ENCODE results near the gene CREBRF.

Gene CREBRF

DNA sequence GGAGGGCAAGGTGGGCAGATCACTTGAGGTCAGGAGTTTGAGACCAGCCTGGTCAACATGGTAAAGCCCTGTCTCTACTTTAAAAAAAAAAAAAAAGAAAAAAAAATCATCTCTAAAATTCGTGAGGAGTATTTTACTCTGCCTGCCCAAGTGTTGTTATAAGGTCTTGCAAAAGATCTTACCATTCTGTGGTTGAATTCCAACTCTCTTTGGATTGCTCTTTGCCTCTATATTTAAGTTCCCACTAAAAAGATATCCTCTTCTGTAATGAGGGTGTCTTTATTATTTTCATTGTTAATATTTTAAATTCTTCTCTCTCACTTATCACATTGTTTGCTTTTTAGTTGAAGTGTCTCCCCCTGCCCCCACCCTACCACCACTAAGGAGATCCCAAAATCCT, 33.4 kb downstream of the CREBRF start:
- Histone ChIP-seq H3K79me2 (ENCODE audit: control insufficient read depth, insufficient read depth, low read length, unreplicated experiment) (no peaks in the 10 kb centered on the region), H3K4me3 (ENCODE audit: low read depth, low read length) (no peak overlapping the region), H3K27me3 (ENCODE audit: insufficient read depth, low read length) (no peaks in the 10 kb centered on the region), H3K36me3 (ENCODE audit: insufficient read depth, low read length) (peaks cover 3% of the 10 kb centered on the region; the same call in 1 of the 2 replicates), H3K27ac (ENCODE audit: low read depth, low read length) (no peak overlapping the region), H2AFZ (ENCODE audit: low read length, unreplicated experiment) (no peak overlapping the region), H3K4me1 (ENCODE audit: control insufficient read depth, insufficient read depth, low read length, unreplicated experiment) (peaks cover 13% of the 10 kb centered on the region)

DNA sequence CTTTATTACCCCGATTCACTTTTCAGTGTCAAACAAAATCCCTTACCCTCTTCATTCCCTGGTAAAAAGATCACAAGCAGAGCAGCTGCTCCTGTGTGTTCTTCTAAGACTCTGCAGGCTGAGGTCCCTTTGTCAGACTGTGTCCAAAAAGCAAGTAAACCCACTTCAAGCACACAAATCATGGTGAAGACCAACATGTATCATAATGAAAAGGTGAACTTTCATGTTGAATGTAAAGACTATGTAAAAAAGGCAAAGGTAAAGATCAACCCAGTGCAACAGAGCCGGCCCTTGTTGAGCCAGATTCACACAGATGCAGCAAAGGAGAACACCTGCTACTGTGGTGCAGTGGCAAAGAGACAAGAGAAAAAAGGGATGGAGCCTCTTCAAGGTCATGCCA, 34.5 kb downstream of the CREBRF start:
- Histone ChIP-seq H3K27ac (ENCODE audit: low read depth, low read length) (no peak overlapping the region), H3K36me3 (ENCODE audit: insufficient read depth, low read length) (peaks cover 3% of the 10 kb centered on the region; the same call in 1 of the 2 replicates), H3K4me3 (ENCODE audit: low read depth, low read length) (no peak overlapping the region)

DNA sequence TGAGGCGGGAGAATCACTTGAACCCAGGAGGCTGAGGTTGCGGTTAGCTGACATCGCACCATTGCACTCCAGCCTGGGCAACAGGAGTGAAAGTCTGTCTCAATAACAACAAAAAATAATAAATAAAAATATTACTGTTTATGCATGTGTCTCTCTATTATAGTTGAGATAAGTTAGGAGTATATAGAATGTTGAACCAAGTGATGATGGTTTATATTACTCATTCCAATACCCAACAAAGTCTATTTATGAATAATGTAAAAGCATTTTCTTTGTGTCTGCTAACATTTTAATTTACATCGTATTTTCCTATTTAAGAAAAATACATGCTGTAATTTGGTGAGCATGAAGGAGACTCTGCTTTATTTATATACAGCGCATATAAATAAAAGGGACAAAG, 35.8 kb downstream of the CREBRF start:
- H3K4me3 ChIP-seq (ENCODE audit: low read depth, low read length), result no peak overlapping the region
- H3K79me2 ChIP-seq (ENCODE audit: control insufficient read depth, insufficient read depth, low read length, unreplicated experiment), result no peaks in the 10 kb centered on the region
- H3K27ac ChIP-seq (ENCODE audit: low read depth, low read length), result no peak overlapping the region

More for the DNA sequence above, 34.5 kb downstream of the CREBRF start:
- no peaks in the 10 kb centered on the region for H3K27me3 ChIP-seq (ENCODE audit: insufficient read depth, low read length)
- H2AFZ ChIP-seq (ENCODE audit: low read length, unreplicated experiment), result no peak overlapping the region
- peaks cover 14% of the 10 kb centered on the region for H3K4me1 ChIP-seq (ENCODE audit: control insufficient read depth, insufficient read depth, low read length, unreplicated experiment)
- H3K79me2 ChIP-seq (ENCODE audit: control insufficient read depth, insufficient read depth, low read length, unreplicated experiment), result no peaks in the 10 kb centered on the region

DNA sequence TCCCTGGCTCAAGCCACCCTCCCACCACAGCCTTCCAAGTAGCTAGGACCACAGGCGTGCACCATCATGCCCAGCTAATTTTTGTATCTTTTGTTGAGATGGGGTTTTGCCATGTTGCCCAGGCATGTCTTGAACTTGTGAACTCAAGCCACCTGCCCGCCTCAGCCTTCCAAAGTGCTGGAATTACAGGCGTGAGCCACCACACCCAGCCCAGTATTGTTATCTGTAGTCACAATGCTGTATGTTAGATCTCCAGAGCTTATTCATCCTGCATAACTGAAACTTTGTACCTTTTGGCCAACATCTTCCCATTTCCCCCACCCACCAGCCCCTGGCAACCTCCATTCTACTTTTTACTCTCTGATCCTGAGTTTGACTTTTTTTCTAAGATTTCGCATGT, 37.5 kb downstream of the CREBRF start:
- Histone ChIP-seq H3K4me3 (ENCODE audit: low read depth, low read length) (peak overlapping the region; percentile 44; the same call in 1 of the 2 replicates), H3K27ac (ENCODE audit: low read depth, low read length) (peak overlapping the region; percentile 66), H3K4me1 (ENCODE audit: control insufficient read depth, insufficient read depth, low read length, unreplicated experiment) (peaks cover 14% of the 10 kb centered on the region), H3K27me3 (ENCODE audit: insufficient read depth, low read length) (no peaks in the 10 kb centered on the region), H3K36me3 (ENCODE audit: insufficient read depth, low read length) (no peaks in the 10 kb centered on the region), H3K79me2 (ENCODE audit: control insufficient read depth, insufficient read depth, low read length, unreplicated experiment) (no peaks in the 10 kb centered on the region), H2AFZ (ENCODE audit: low read length, unreplicated experiment) (peak overlapping the region; percentile 30)

More for the DNA sequence above, 35.8 kb downstream of the CREBRF start:
- H3K36me3 ChIP-seq (ENCODE audit: insufficient read depth, low read length), result no peaks in the 10 kb centered on the region
- H2AFZ ChIP-seq (ENCODE audit: low read length, unreplicated experiment), result no peak overlapping the region
- H3K27me3 ChIP-seq (ENCODE audit: insufficient read depth, low read length), result no peaks in the 10 kb centered on the region
- H3K4me1 ChIP-seq (ENCODE audit: control insufficient read depth, insufficient read depth, low read length, unreplicated experiment), result peaks cover 14% of the 10 kb centered on the region

GRCh38 chr5:173094012-173094661, 38.0 kb downstream of the CREBRF start:
- H3K4me3 ChIP-seq (ENCODE audit: low read depth, low read length), result peak overlapping the region; percentile 44; the same call in 1 of the 2 replicates
- peak overlapping the region; percentile 66 for H3K27ac ChIP-seq (ENCODE audit: low read depth, low read length)
- no peaks in the 10 kb centered on the region for H3K27me3 ChIP-seq (ENCODE audit: insufficient read depth, low read length)
- no peaks in the 10 kb centered on the region for H3K79me2 ChIP-seq (ENCODE audit: control insufficient read depth, insufficient read depth, low read length, unreplicated experiment)
- peaks cover 14% of the 10 kb centered on the region for H3K4me1 ChIP-seq (ENCODE audit: control insufficient read depth, insufficient read depth, low read length, unreplicated experiment)
- no peaks in the 10 kb centered on the region for H3K36me3 ChIP-seq (ENCODE audit: insufficient read depth, low read length)
- peak overlapping the region; percentile 30 for H2AFZ ChIP-seq (ENCODE audit: low read length, unreplicated experiment)

DNA sequence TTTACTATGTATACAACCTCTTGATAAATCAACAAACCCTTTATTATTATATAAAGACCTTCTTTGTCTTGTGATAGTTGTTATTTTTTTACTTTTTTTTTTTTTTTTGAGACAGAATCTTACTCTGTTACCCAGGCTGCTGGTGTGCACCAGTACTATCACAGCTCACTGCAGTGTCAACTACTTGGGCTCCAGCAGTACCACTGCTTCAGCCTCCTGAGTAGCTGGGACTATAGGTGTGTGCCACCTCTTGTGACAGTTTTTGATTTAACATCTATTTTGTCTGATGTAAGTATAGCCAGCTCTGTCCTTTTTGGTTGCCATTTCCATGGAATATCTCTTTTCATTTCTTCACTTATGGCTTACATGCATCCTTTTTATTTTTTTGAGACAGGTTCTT, 42.6 kb downstream of the CREBRF start:
- Histone ChIP-seq H3K27me3 (ENCODE audit: insufficient read depth, low read length) (no peaks in the 10 kb centered on the region), H3K27ac (ENCODE audit: low read depth, low read length) (no peak overlapping the region), H3K79me2 (ENCODE audit: control insufficient read depth, insufficient read depth, low read length, unreplicated experiment) (no peaks in the 10 kb centered on the region), H3K36me3 (ENCODE audit: insufficient read depth, low read length) (no peaks in the 10 kb centered on the region), H2AFZ (ENCODE audit: low read length, unreplicated experiment) (no peak overlapping the region), H3K4me1 (ENCODE audit: control insufficient read depth, insufficient read depth, low read length, unreplicated experiment) (peaks cover 8% of the 10 kb centered on the region), H3K4me3 (ENCODE audit: low read depth, low read length) (no peak overlapping the region)

DNA sequence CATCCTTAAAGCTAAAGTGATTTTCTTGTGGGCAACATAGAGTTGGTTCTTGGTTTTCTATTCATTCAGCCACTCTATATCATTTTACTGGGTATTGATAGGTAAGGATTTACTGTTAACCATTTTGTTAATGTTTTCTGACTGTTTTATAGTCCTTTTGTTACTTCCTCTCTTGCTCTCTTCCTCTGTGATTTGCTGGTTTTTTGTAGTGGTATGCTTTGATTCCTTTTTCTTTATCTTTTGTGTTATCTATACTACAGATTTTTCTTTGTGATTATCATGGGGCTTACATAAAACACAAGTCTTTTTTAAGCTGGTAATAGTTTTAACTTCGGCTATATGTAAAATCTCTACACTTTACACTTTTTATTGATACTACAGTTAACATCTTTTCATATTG, 43.3 kb downstream of the CREBRF start:
- H3K36me3 ChIP-seq (ENCODE audit: insufficient read depth, low read length), result no peaks in the 10 kb centered on the region

DNA sequence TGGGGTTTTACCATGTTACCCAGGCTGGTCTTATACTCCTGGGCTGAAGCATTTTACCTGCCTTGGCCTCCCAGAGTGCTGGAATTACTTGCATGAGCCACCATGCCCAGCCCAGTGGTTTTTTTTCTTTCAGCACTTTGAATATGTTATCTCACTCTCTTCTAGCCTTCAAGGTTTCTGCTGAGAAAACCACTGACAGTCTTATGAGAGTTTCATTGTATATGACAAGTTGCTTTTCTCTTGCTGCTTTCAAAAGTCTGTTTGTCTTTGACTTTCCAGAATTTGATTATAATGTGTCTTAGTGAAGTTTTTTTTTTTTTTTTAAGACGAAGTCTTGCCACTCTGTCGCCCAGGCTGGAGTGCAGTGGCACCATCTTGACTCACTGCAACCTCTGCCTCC, 45.1 kb downstream of the CREBRF start:
- Histone ChIP-seq H3K36me3 (ENCODE audit: insufficient read depth, low read length) (no peaks in the 10 kb centered on the region), H3K4me3 (ENCODE audit: low read depth, low read length) (no peak overlapping the region), H3K27ac (ENCODE audit: low read depth, low read length) (no peak overlapping the region), H3K4me1 (ENCODE audit: control insufficient read depth, insufficient read depth, low read length, unreplicated experiment) (no peaks in the 10 kb centered on the region), H3K27me3 (ENCODE audit: insufficient read depth, low read length) (no peaks in the 10 kb centered on the region), H3K79me2 (ENCODE audit: control insufficient read depth, insufficient read depth, low read length, unreplicated experiment) (no peaks in the 10 kb centered on the region), H2AFZ (ENCODE audit: low read length, unreplicated experiment) (no peak overlapping the region)

More for the DNA sequence above, 43.3 kb downstream of the CREBRF start:
- peaks cover 2% of the 10 kb centered on the region for H3K4me1 ChIP-seq (ENCODE audit: control insufficient read depth, insufficient read depth, low read length, unreplicated experiment)
- no peak overlapping the region for H3K27ac ChIP-seq (ENCODE audit: low read depth, low read length)
- H3K27me3 ChIP-seq (ENCODE audit: insufficient read depth, low read length), result no peaks in the 10 kb centered on the region
- H2AFZ ChIP-seq (ENCODE audit: low read length, unreplicated experiment), result no peak overlapping the region
- H3K4me3 ChIP-seq (ENCODE audit: low read depth, low read length), result no peak overlapping the region
- no peaks in the 10 kb centered on the region for H3K79me2 ChIP-seq (ENCODE audit: control insufficient read depth, insufficient read depth, low read length, unreplicated experiment)

GRCh38 chr5:173103411-173103810, 47.3 kb downstream of the CREBRF start:
- no peaks in the 10 kb centered on the region for H3K79me2 ChIP-seq (ENCODE audit: control insufficient read depth, insufficient read depth, low read length, unreplicated experiment)
- H3K27me3 ChIP-seq (ENCODE audit: insufficient read depth, low read length), result no peaks in the 10 kb centered on the region
- H3K27ac ChIP-seq (ENCODE audit: low read depth, low read length), result no peak overlapping the region
- H3K4me1 ChIP-seq (ENCODE audit: control insufficient read depth, insufficient read depth, low read length, unreplicated experiment), result no peaks in the 10 kb centered on the region
- no peaks in the 10 kb centered on the region for H3K36me3 ChIP-seq (ENCODE audit: insufficient read depth, low read length)
- H3K4me3 ChIP-seq (ENCODE audit: low read depth, low read length), result no peak overlapping the region
- no peak overlapping the region for H2AFZ ChIP-seq (ENCODE audit: low read length, unreplicated experiment)

- no peaks in the 10 kb centered on the region for H3K36me3 ChIP-seq (ENCODE audit: insufficient read depth, low read length)
- H2AFZ ChIP-seq (ENCODE audit: low read length, unreplicated experiment), result no peak overlapping the region
- no peaks in the 10 kb centered on the region for H3K4me1 ChIP-seq (ENCODE audit: control insufficient read depth, insufficient read depth, low read length, unreplicated experiment)
- H3K27me3 ChIP-seq (ENCODE audit: insufficient read depth, low read length), result no peaks in the 10 kb centered on the region
- H3K4me3 ChIP-seq (ENCODE audit: low read depth, low read length), result no peak overlapping the region
- no peaks in the 10 kb centered on the region for H3K79me2 ChIP-seq (ENCODE audit: control insufficient read depth, insufficient read depth, low read length, unreplicated experiment)
- H3K27ac ChIP-seq (ENCODE audit: low read depth, low read length), result no peak overlapping the region
These were observed 52.8 kb downstream of the CREBRF start for GRCh38 chr5:173108914-173109313.

- no peaks in the 10 kb centered on the region for H3K4me1 ChIP-seq (ENCODE audit: control insufficient read depth, insufficient read depth, low read length, unreplicated experiment)
- H2AFZ ChIP-seq (ENCODE audit: low read length, unreplicated experiment), result no peak overlapping the region
- H3K4me3 ChIP-seq (ENCODE audit: low read depth, low read length), result no peak overlapping the region
- no peaks in the 10 kb centered on the region for H3K79me2 ChIP-seq (ENCODE audit: control insufficient read depth, insufficient read depth, low read length, unreplicated experiment)
- no peak overlapping the region for H3K27ac ChIP-seq (ENCODE audit: low read depth, low read length)
- peaks cover 6% of the 10 kb centered on the region for H3K36me3 ChIP-seq (ENCODE audit: insufficient read depth, low read length)
- no peaks in the 10 kb centered on the region for H3K27me3 ChIP-seq (ENCODE audit: insufficient read depth, low read length)
These were observed 58.4 kb downstream of the CREBRF start for GRCh38 chr5:173114536-173114935.

All from ACC112 (cell line).